Measurements from ENCODE around the gene SCART1. TPM values are rescaled to one million over a fixed set of nuclear protein-coding genes. Genes with fewer than 3 reads are reported as not detected.

SCART1 gene
- total RNA-seq, 1 donor from 2014 or later: 1.5 TPM

DNA sequence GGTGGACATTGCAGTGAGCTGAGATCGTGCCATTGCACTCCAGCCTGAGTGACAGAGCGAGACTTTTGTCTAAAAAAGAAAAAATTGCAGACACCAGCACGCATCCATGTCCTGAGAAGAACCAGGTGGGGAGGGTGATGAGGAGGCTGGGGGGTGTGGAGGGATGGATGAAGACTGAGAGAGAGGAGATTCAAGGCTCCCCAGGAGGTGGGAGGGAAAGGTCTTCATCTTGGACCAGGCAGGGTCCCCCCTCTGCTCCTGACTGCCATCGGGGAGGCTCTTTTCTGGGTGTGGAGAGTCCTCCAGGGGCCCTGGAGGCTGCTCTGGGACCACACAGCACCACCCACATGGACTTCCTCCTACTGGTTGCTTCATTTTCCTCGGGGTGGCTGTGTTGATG is 1.5 kb downstream of the SCART1 start:
- no peak overlapping the region for H3K4me3 ChIP-seq
- TF ChIP-seq POLR2AphosphoS5 (IDR thresholded peaks at IDR 0.05; ENCODE audit: insufficient read depth in 1 of 2, low read depth in 1 of 2) (no peak), POLR2A (IDR thresholded peaks at IDR 0.05) (no peak)
- TF ChIP-seq, protein P1, sequence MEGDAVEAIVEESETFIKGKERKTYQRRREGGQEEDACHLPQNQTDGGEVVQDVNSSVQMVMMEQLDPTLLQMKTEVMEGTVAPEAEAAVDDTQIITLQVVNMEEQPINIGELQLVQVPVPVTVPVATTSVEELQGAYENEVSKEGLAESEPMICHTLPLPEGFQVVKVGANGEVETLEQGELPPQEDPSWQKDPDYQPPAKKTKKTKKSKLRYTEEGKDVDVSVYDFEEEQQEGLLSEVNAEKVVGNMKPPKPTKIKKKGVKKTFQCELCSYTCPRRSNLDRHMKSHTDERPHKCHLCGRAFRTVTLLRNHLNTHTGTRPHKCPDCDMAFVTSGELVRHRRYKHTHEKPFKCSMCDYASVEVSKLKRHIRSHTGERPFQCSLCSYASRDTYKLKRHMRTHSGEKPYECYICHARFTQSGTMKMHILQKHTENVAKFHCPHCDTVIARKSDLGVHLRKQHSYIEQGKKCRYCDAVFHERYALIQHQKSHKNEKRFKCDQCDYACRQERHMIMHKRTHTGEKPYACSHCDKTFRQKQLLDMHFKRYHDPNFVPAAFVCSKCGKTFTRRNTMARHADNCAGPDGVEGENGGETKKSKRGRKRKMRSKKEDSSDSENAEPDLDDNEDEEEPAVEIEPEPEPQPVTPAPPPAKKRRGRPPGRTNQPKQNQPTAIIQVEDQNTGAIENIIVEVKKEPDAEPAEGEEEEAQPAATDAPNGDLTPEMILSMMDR (IDR thresholded peaks at IDR 0.05): no peak
- intact Hi-C loops (cut with DNase I): no loop called here
- H3K9me3 ChIP-seq: no peaks in the 10 kb centered on the region
- peak in 1 of 2 donors; percentile 56 for DNase-seq (ENCODE audit: extremely low spot score in 2 of 2)
- H3K27ac ChIP-seq: no peak overlapping the region
- H3K36me3 ChIP-seq: no peaks in the 10 kb centered on the region
- no peaks in the 10 kb centered on the region for H3K4me1 ChIP-seq
- no peaks in the 10 kb centered on the region for H3K27me3 ChIP-seq

DNA sequence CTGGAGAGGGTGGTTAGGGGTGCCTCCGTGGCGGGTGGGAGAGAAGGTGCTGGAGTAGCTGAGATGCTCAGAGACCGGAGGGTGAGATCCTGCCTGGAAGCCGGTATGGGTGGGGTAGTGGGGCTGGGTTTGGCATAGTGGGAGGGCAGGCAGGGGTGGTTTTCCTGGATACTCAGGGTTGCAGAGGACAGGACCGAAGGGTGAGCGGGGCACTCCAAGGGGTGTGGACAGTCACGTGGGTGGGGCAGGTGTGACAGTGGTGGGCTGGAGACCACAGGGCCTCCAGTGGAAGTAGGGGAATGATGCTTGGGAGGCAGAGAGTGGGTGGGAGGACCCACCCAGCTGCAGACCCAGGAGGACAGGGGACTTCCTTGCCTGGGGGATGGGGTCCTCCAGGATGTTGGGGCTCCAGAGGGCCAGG is 1.9 kb downstream of the SCART1 start:
- no peaks in the 10 kb centered on the region for H3K4me1 ChIP-seq
- H3K27me3 ChIP-seq: no peaks in the 10 kb centered on the region
- no peak overlapping the region for H3K4me3 ChIP-seq
- intact Hi-C loops (cut with DNase I): no loop called here
- no peaks in the 10 kb centered on the region for H3K9me3 ChIP-seq
- no peaks in the 10 kb centered on the region for H3K36me3 ChIP-seq
- no peak overlapping the region for H3K27ac ChIP-seq
- DNase-seq (ENCODE audit: extremely low spot score in 2 of 2): peak; percentile 65 to 90
- TF ChIP-seq POLR2A (IDR thresholded peaks at IDR 0.05) (no peak), POLR2AphosphoS5 (IDR thresholded peaks at IDR 0.05; ENCODE audit: insufficient read depth in 1 of 2, low read depth in 1 of 2) (no peak)
- TF ChIP-seq, protein P1 (IDR thresholded peaks at IDR 0.05): no peak

DNA sequence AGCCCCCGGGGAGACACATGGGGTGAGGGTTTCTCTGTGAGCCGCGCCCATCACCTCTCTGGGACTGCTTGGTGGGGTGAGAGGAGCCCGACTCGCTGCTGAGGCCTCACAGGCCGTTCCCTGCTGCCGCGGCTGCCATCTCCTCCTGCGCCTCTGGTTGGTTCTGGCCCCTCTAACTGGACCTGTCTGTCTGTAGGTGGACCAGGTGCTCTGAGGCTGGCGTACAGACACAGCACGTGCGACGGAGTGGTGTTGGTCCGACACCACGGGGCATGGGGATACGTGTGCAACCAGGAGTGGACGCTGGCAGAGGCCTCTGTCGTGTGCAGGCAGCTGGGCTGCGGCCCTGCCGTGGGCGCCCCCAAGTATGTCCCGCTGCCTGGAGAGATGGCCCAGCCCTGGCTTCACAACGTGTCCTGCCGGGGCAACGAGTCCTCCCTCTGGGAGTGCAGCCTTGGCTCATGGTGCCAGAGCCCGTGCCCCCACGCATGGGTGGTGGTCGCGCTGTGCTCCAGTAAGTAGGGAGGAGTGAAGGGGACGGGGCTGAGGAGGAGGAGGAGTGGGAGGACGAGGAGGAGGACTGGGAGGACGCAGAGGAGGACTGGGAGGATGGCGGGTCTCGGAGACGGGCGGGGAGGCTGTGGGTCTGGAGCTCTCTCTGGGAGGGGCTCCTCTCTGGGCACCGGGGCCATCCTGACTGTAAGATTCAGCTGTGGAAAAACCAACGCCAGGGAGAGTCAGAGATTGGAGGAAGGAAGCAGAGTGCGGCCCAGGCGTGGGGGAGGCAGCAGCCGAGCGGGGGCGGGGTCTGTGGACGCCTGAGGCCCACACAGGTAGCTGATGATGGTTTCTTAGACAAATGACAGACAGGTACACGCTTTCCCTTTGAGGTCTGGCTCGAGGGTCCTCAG is 2.6 kb downstream of the SCART1 start:
- TF ChIP-seq POLR2A (IDR thresholded peaks at IDR 0.05): no peak
- TF ChIP-seq, protein P1 (IDR thresholded peaks at IDR 0.05): no peak
- TF ChIP-seq POLR2AphosphoS5 (IDR thresholded peaks at IDR 0.05; ENCODE audit: insufficient read depth in 1 of 2, low read depth in 1 of 2): no peak
- H3K27ac ChIP-seq: no peak overlapping the region
- H3K4me3 ChIP-seq: no peak overlapping the region
- no peaks in the 10 kb centered on the region for H3K4me1 ChIP-seq
- intact Hi-C loops (cut with DNase I): no loop called here
- DNase-seq (ENCODE audit: extremely low spot score in 2 of 2): peak; percentile 65 to 84
- no peaks in the 10 kb centered on the region for H3K36me3 ChIP-seq
- no peaks in the 10 kb centered on the region for H3K9me3 ChIP-seq
- H3K27me3 ChIP-seq: no peaks in the 10 kb centered on the region

DNA sequence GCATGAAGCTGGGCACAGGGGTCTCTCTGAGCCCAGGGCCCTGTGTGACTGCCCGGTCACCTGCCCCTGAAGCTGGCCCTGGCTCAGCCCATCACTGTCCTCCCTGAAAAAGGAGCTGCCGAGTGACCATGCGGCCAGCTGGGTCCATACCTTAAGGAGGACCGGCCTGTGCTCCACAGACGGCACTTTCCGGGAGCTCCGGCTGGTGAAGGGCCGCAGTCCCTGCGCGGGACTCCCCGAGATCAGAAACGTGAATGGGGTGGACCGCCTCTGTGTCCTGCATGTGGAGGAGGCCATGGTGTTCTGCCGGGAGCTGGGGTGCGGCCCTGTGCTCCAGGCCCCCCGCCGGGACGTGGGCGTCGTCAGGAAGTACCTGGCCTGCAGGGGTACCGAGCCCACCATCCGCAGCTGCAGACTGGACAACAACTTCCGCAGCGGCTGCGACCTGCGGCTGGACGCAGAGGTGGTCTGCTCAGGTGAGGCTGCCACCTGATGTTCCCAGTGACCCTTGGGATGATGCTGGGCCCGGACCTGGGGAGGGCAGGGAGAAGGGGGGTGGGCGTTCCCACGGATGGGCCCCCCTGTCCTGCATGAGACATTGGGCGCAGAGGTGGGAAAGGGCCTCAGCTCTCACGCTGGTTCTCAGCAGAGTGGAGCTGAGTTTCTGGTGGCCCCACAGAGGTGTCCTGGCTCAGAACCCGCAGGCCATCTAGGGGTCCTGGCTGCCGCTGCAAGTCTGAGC is 3.5 kb downstream of the SCART1 start:
- peak; percentile 69 to 95 for DNase-seq (ENCODE audit: extremely low spot score in 2 of 2)
- Histone ChIP-seq H3K36me3 (no peaks in the 10 kb centered on the region), H3K4me3 (no peak overlapping the region), H3K27me3 (no peaks in the 10 kb centered on the region), H3K27ac (no peak overlapping the region), H3K9me3 (no peaks in the 10 kb centered on the region), H3K4me1 (no peaks in the 10 kb centered on the region)
- TF ChIP-seq, protein P1 (IDR thresholded peaks at IDR 0.05): no peak
- TF ChIP-seq POLR2A (IDR thresholded peaks at IDR 0.05) (no peak), POLR2AphosphoS5 (IDR thresholded peaks at IDR 0.05; ENCODE audit: insufficient read depth in 1 of 2, low read depth in 1 of 2) (no peak)
- intact Hi-C loops (cut with DNase I): no loop called here

Data from vagina (tissue), 2 donors.